Measurements from ENCODE around the gene MGLL. TPM values are rescaled to one million over a fixed set of nuclear protein-coding genes. Genes with fewer than 3 reads are reported as not detected.
"Not testable (repeated sequence)": the region's sequence is repeated elsewhere in the genome, so short reads cannot be mapped to it uniquely, and the experiment has no call there.

MGLL gene
- total RNA-seq, 1 experiment from 2014 or later: 31.2 TPM

- DNase-seq (ENCODE audit: low spot score): no peak
These were observed 165.4 kb downstream of the MGLL start for GRCh38 chr3:127656906-127657305.

GRCh38 chr3:127655641-127656040 is 166.7 kb downstream of the MGLL start:
- DNase-seq (ENCODE audit: low spot score): peak; percentile 59

GRCh38 chr3:127654993-127655392 is 167.3 kb downstream of the MGLL start:
- DNase-seq (ENCODE audit: low spot score): not testable (repeated sequence)

- no peak for DNase-seq (ENCODE audit: low spot score)
These were observed 167.9 kb downstream of the MGLL start for GRCh38 chr3:127654374-127654773.

GRCh38 chr3:127652246-127652995 is 169.9 kb downstream of the MGLL start:
- DNase-seq (ENCODE audit: low spot score): peak; percentile 58

- no peak for DNase-seq (ENCODE audit: low spot score)
These were observed 170.7 kb downstream of the MGLL start for GRCh38 chr3:127651516-127652172.

- DNase-seq (ENCODE audit: low spot score): no peak
These were observed 172.1 kb downstream of the MGLL start for GRCh38 chr3:127650236-127650635.

- no peak for DNase-seq (ENCODE audit: low spot score)
These were observed 174.5 kb downstream of the MGLL start for GRCh38 chr3:127647845-127648204.

- DNase-seq (ENCODE audit: low spot score): no peak
These were observed 175.0 kb downstream of the MGLL start for GRCh38 chr3:127647166-127647844.

- DNase-seq (ENCODE audit: low spot score): no peak
These were observed 175.7 kb downstream of the MGLL start for GRCh38 chr3:127646501-127647046.

GRCh38 chr3:127645371-127646015 is 176.8 kb downstream of the MGLL start:
- DNase-seq (ENCODE audit: low spot score): no peak

GRCh38 chr3:127644641-127645370 is 177.5 kb downstream of the MGLL start:
- no peak for DNase-seq (ENCODE audit: low spot score)

GRCh38 chr3:127640042-127640355 is 182.3 kb downstream of the MGLL start:
- DNase-seq (ENCODE audit: low spot score): no peak

- DNase-seq (ENCODE audit: low spot score): peak; percentile 42
These were observed 182.9 kb downstream of the MGLL start for GRCh38 chr3:127639173-127640041.

Other genes with a start within 250 kb of the MGLL start
- gene TPRA1, start 231.8 kb downstream of the MGLL start, total RNA-seq (2014; rRNA removed; shearing (Covaris generic)): 56.0 and 61.8 TPM in 2 replicates
- 197 and 201 TPM in 2 replicates for gene MCM2, start 224.1 kb downstream of the MGLL start, total RNA-seq (2014; rRNA removed; shearing (Covaris generic))
- 29.6 and 45.8 TPM in 2 replicates for gene PODXL2, start 193.3 kb downstream of the MGLL start, total RNA-seq (2014; rRNA removed; shearing (Covaris generic))
- 1.9 and 4.2 TPM in 2 replicates for gene ABTB1, start 149.6 kb downstream of the MGLL start, total RNA-seq (2014; rRNA removed; shearing (Covaris generic))
- gene KBTBD12, start 92.7 kb upstream of the MGLL start, total RNA-seq (2014; rRNA removed; shearing (Covaris generic)): not detected in 2 replicates
- gene SEC61A1, start 229.9 kb upstream of the MGLL start, total RNA-seq (2014; rRNA removed; shearing (Covaris generic)): 296 and 324 TPM in 2 replicates